Neutrophil (primary cell): ENCODE data around the gene NDUFV1.

Experiments used
- H3K27ac ChIP-seq: fragments of 200-600 bp; sonication (generic); 2 replicates; pipeline ENCODE4 v1.5.1; 2016; ENCODE audit warnings: mild to moderate bottlenecking, moderate library complexity
- H3K27me3 ChIP-seq: fragments of 200-600 bp; sonication (generic); 2 replicates; pipeline ENCODE4 v1.6.0; 2016; ENCODE audit warnings: mild to moderate bottlenecking
- H3K36me3 ChIP-seq: fragments of 200-600 bp; sonication (generic); 2 replicates; pipeline ENCODE4 v1.5.1; 2017
- H3K4me1 ChIP-seq, 2 experiments: fragments of 200-600 bp in 1 of 2; sonication (generic) in 1 of 2; 1 replicate in 1 of 2; 2 replicates in 1 of 2; pipeline versions ENCODE4 v1.5.1 to v1.6.1; 2013 to 2016; ENCODE audit warnings: low read depth in 1 of 2, low read length in 1 of 2, mild to moderate bottlenecking in 1 of 2, moderate library complexity in 1 of 2; ENCODE audit not compliant: control insufficient read depth in 1 of 2, insufficient read depth in 1 of 2
- H3K4me3 ChIP-seq, 2 experiments: fragments of 200-600 bp in 1 of 2; sonication (generic) in 1 of 2; 1 replicate in 1 of 2; 2 replicates in 1 of 2; pipeline ENCODE4 v1.5.1; 2013 to 2016; ENCODE audit warnings: low read depth in 1 of 2, low read length in 1 of 2, mild to moderate bottlenecking in 1 of 2, moderate library complexity in 1 of 2
- H3K9me3 ChIP-seq: fragments of 200-600 bp; sonication (generic); 2 replicates; pipeline ENCODE4 v1.5.1; 2016
- TF ChIP-seq, protein P1 (sequence below): fragments of 200-600 bp; sonication (generic); IDR thresholded peaks from 2 replicates; pipeline ENCODE4 v1.5.1; 2016; ENCODE audit warnings: antibody characterized with exemption

NDUFV1 gene

DNA sequence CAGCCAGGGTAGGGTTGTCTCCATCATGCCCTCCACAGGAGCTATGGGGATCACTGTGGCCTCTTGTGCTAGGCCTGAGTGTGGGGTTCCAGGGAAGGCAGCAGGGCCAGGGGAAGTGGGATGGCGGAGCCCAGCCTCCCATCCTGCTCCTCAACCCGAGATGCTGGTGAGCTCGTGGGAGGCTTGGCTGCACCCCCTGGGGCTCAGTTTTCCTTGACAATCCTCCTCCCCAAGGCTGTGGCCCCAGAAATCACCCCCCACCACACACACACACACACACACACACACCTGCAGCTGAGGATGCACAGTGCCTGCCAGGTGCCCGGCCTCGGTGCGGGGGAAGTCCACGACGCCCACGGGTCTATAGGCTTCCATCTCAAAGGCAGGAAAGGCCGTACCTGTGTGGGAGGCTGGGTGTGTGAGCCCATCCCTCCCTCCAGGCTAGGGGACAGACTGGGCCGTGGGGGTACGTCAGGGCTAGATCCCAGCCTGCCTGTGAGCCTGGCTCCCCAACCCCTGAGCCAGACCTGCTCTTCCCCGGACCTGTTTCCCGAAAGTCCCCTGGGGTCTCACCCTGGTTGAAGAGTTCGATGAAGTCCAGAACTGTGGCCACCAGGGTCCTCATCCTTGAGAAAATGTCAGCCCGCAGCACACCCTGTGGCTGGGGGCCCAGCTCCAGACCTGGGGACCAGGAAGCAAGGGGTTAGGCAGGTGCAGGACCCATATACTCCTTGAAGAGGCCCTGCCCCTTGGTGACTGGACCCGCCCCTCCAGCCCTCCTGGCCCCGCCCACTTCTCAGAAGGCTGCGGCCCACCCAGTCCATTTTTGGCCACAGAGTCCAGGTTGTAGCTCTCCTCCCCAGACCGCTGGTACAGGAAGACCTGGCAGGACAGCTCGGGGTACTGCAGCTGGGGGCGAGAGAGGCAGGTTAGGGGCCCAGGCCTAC lies 38.0 kb downstream of the NDUFV1 start:
- TF ChIP-seq, protein P1, sequence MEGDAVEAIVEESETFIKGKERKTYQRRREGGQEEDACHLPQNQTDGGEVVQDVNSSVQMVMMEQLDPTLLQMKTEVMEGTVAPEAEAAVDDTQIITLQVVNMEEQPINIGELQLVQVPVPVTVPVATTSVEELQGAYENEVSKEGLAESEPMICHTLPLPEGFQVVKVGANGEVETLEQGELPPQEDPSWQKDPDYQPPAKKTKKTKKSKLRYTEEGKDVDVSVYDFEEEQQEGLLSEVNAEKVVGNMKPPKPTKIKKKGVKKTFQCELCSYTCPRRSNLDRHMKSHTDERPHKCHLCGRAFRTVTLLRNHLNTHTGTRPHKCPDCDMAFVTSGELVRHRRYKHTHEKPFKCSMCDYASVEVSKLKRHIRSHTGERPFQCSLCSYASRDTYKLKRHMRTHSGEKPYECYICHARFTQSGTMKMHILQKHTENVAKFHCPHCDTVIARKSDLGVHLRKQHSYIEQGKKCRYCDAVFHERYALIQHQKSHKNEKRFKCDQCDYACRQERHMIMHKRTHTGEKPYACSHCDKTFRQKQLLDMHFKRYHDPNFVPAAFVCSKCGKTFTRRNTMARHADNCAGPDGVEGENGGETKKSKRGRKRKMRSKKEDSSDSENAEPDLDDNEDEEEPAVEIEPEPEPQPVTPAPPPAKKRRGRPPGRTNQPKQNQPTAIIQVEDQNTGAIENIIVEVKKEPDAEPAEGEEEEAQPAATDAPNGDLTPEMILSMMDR: no peak
- no peaks in the 10 kb centered on the region for H3K36me3 ChIP-seq
- no peak overlapping the region for H3K4me3 ChIP-seq
- peaks cover 4 to 6% of the 10 kb centered on the region in 2 experiments for H3K4me1 ChIP-seq
- H3K27me3 ChIP-seq: peaks cover 44% of the 10 kb centered on the region
- H3K27ac ChIP-seq: no peak overlapping the region
- no peaks in the 10 kb centered on the region for H3K9me3 ChIP-seq

DNA sequence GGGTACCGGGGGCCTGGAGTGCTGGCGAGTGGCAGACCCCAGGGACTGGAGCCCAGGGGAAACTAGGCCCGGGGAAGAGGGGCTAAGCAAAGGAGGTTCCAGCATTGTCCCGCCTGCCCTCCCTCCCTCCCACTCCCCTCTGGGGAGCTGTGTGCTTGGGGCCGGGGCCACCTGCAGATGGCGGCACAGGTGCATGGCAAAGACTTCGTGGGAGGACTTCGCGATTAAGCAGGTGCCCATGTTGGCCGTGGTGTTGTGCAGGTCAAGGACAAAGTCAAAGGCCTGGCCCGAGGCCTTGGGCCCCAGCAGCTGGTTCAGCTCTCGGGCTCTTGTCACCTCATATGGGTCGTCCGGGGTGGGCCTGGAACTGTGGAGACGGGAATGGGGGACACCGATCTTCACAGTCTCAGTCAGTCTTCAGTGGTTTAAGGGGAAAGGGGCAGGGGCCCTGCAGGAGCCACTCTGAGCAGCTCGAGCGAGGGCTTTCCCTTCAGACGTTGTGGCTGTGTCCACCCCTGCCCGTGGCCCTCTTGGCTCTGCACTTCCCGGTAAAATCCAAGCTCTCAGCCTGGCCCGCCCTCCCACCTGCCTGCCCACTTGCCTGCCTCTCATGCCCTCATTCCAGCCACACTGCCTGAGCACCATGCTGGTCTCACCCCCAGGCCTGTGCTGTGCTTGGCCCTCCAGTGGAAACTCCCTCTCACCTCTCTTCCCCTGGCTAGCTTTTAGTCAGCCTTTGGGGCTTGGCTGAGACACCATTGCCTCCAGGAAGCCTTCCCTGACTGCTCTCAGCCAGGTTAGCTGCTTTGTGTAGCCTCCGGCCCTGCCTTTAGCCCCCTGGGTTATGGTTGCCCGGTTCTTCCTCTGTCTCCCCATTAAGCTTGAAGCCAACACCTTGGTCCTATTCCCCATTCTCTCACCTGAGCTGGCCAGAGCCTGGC lies 39.1 kb downstream of the NDUFV1 start:
- TF ChIP-seq, protein P1: no peak
- H3K9me3 ChIP-seq: no peaks in the 10 kb centered on the region
- no peaks in the 10 kb centered on the region for H3K36me3 ChIP-seq
- peaks cover 4 to 6% of the 10 kb centered on the region in 2 experiments for H3K4me1 ChIP-seq
- peaks cover 49% of the 10 kb centered on the region for H3K27me3 ChIP-seq
- no peak overlapping the region for H3K27ac ChIP-seq
- no peak overlapping the region for H3K4me3 ChIP-seq

DNA sequence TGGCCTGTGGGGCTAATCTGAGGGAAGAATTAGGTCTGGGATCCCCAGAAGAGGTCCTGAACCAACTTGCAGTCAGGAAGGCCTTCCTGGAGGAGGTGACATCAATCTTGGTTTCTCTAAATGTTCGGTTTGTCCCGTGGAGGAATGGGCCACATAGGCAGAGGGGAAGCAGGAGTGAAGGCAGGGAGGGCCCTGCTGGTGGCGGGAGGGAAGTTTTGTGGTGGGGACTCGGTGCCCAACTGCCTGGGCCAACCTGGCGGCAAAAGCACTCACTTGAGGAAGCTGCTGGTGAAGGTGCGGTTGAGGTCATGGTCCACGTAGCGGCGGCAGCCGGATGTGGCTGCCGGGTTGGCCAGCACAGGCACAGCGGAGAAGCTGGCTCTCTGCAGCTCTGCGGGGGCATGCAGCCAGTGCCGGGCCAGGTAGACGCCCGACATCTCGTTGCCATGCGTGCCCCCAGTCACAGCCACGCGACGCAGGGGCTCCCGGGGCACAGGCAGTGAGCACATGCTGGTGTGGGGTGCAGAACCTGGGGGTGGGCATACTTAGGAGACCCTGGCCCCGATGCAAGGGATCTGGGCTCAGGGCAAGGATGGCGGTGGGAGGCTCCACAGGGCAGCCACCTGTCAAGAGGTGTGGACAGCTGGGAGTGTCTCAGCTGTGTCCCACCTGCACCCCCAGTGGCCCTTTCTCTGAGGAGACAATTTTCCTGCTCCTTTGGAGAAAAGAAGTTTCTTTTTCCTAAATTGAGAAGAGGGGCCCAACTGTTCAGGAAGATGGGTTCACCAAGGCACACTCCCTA lies 40.0 kb downstream of the NDUFV1 start:
- TF ChIP-seq, protein P1: no peak
- no peak overlapping the region for H3K4me3 ChIP-seq
- peaks cover 54% of the 10 kb centered on the region for H3K27me3 ChIP-seq
- H3K9me3 ChIP-seq: no peaks in the 10 kb centered on the region
- no peak overlapping the region for H3K27ac ChIP-seq
- peaks cover 4 to 6% of the 10 kb centered on the region in 2 experiments for H3K4me1 ChIP-seq
- no peaks in the 10 kb centered on the region for H3K36me3 ChIP-seq

DNA sequence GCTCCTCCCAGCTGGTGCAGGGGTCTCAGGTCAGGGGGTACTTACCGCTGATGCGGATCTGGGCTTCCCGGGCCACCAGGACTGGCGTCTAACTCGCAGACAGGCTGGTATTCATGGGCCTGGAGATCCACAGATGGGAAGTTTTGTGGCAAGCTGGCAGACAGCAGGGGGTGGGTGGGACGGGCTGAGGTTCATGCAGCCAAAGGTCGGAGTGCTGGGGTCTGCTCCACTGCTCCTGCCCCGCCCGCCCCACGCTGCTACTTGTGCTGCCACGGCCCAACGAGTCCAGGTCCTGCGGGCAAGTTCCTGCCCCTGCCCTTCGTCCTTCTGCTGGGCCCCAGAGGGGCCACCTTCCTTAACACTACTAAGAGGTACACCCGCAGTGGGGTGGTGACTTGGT lies 40.7 kb downstream of the NDUFV1 start:
- Histone ChIP-seq H3K9me3 (no peaks in the 10 kb centered on the region), H3K27me3 (peaks cover 60% of the 10 kb centered on the region), H3K4me3 (no peak overlapping the region), H3K27ac (no peak overlapping the region), H3K36me3 (no peaks in the 10 kb centered on the region), H3K4me1 (peaks cover 4 to 6% of the 10 kb centered on the region in 2 experiments)
- TF ChIP-seq, protein P1: no peak
